GM12878 (cell line): ENCODE data around the gene PDE1C. TPM values are rescaled to one million over a fixed set of nuclear protein-coding genes. Genes with fewer than 3 reads are reported as not detected.

Experiments used
- ATAC-seq: fragments of 200-7000 bp; cut with Tn5 transposase; 3 replicates; pipeline ENCODE4 v1.9.1; 2020; ENCODE audit warnings: mild to moderate bottlenecking, moderate library complexity
- BruUV-seq: library from RNA; stranded (reverse); fragments of 400-500 nt; replicated peaks from 2 replicates; lab custom pipeline; 2021; lab: Mats Ljungman, UMichigan
- CTCF ChIA-PET: fragments of 300-600 bp; sonication (Branson Sonifier 250); formaldehyde crosslinking; extraction: SDS; loops from one replicate; lab custom pipeline; 2021; ENCODE audit warnings: inconsistent platforms; lab: Yijun Ruan, JAX
- POLR2A ChIA-PET: fragments of 350-600 bp; formaldehyde crosslinking; extraction: SDS; loops from one replicate; lab custom pipeline; 2021; ENCODE audit warnings: inconsistent platforms; lab: Charles Lee
- RAD21 ChIA-PET: fragments of 300-600 bp; sonication (Branson Sonifier 250); formaldehyde crosslinking; loops from one replicate; lab custom pipeline; 2023; ENCODE audit warnings: antibody characterized with exemption; ENCODE audit not compliant: unreplicated experiment; lab: Charles Lee
- SMC1A ChIA-PET: fragments of 300-600 bp; sonication (Branson Sonifier 250); formaldehyde crosslinking; loops from one replicate; lab custom pipeline; 2023; ENCODE audit not compliant: unreplicated experiment, uncharacterized antibody; lab: Charles Lee
- DNase-seq: peaks from one replicate; pipeline ENCODE4 v3.0.0-alpha.2; 2011; ENCODE audit warnings: low read depth, low spot score
- FAIRE-seq: peaks from 3 replicates; lab custom pipeline; 2011; peaks lifted over from hg19 to GRCh38; lab: Jason Lieb, UNC
- H2AFZ ChIP-seq: 2 replicates; pipeline ENCODE4 v1.6.0; 2011; ENCODE audit warnings: low read depth, low read length, control low read depth; ENCODE audit not compliant: control insufficient read depth
- H3K27ac ChIP-seq: 2 replicates; pipeline ENCODE4 v1.5.1; 2011; ENCODE audit warnings: control low read depth; ENCODE audit not compliant: control insufficient read depth, insufficient read depth
- H3K27me3 ChIP-seq, 2 experiments: replicated peaks in 1 of 2; 2 replicates each; pipeline versions ENCODE4 v1.6.0 to v1.6.1; 2011; ENCODE audit warnings: low read length in 1 of 2; ENCODE audit not compliant: control insufficient read depth in 2 of 2, insufficient read depth in 2 of 2
- H3K36me3 ChIP-seq, 2 experiments: 2 replicates each; pipeline ENCODE4 v1.5.1; 2011; ENCODE audit warnings: low read length in 1 of 2; ENCODE audit not compliant: control insufficient read depth in 2 of 2, insufficient read depth in 2 of 2
- H3K4me1 ChIP-seq: 2 replicates; pipeline ENCODE4 v1.6.1; 2011; ENCODE audit warnings: mild to moderate bottlenecking, low read length, moderate library complexity, mixed read lengths; ENCODE audit not compliant: control insufficient read depth, insufficient read depth
- H3K4me2 ChIP-seq: 2 replicates; pipeline ENCODE4 v1.6.0; 2011; ENCODE audit warnings: control low read depth; ENCODE audit not compliant: control insufficient read depth, insufficient read depth
- H3K4me3 ChIP-seq: fragments of 200-600 bp; sonication (generic); 2 replicates; pipeline ENCODE4 v1.5.1; 2016
- H3K79me2 ChIP-seq: 2 replicates; pipeline ENCODE4 v1.6.0; 2011; ENCODE audit warnings: low read length; ENCODE audit not compliant: control insufficient read depth, insufficient read depth
- H3K9ac ChIP-seq: 2 replicates; pipeline ENCODE4 v1.8.0; 2011; ENCODE audit warnings: low read length, control low read depth, mixed read lengths; ENCODE audit not compliant: control insufficient read depth, insufficient read depth
- H3K9me3 ChIP-seq: replicated peaks from 3 replicates; pipeline ENCODE4 v1.5.1; 2011; ENCODE audit warnings: mild to moderate bottlenecking, low read length; ENCODE audit not compliant: control insufficient read depth, insufficient read depth
- H4K20me1 ChIP-seq: 2 replicates; pipeline ENCODE4 v1.6.0; 2011; ENCODE audit not compliant: control insufficient read depth, insufficient read depth
- KDM1A ChIP-seq: fragments of 200-600 bp; sonication (generic); IDR thresholded peaks from 2 replicates; pipeline ENCODE4 v1.6.1; 2016; ENCODE audit warnings: borderline replicate concordance
- NFYB ChIP-seq: IDR thresholded peaks from 2 replicates; pipeline ENCODE4 v1.6.1; 2011; ENCODE audit warnings: low read depth, mild to moderate bottlenecking, low read length, improper control_type of control experiment, moderate library complexity; ENCODE audit not compliant: insufficient read depth
- SPI1 ChIP-seq: IDR thresholded peaks from 2 replicates; pipeline ENCODE4 v1.6.1; 2011; ENCODE audit warnings: low read depth, mild to moderate bottlenecking, low read length, moderate library complexity, borderline replicate concordance; ENCODE audit not compliant: insufficient read depth
- WGBS: methylation state at CpG from one replicate; pipeline ENCODE4 v1.1.6; 2016; ENCODE audit warnings: low lambda C conversion rate; ENCODE audit not compliant: insufficient replicate concordance, insufficient coverage; ENCODE audit errors: missing lambda C conversion rate; 5-methylcytosine and 5-hydroxymethylcytosine counted together
- in situ Hi-C: fragments of 300-500 bp; cut with MboI; formaldehyde crosslinking; loops from 9 replicates; pipeline ENCODE4 v1.14.3; 2018; ENCODE audit warnings: mixed read lengths
- intact Hi-C: fragments of 100-400 bp; cut with micrococcal nuclease; formaldehyde crosslinking; loops from one replicate; pipeline ENCODE4 v1.14.2; 2022; ENCODE audit not compliant: unreplicated experiment
- polyA plus RNA-seq, 11 experiments: library from polyadenylated mRNA; depleted of rRNA in 4 of 11; unstranded in 6 of 11; stranded (reverse) in 5 of 11; fragments of >200 nt; fragmentation: Nextera tagmentation in 4 of 11; fragmentation: Illumina TruSeq in 1 of 11; extraction: Ambion mirVana in 4 of 11; extraction: Trizol in 1 of 11; gene quantifications; 1 replicate in 1 of 11; 2 replicates in 10 of 11; pipeline versions ENCODE4 v1.2.1 to v1.2.3, GENCODE V29; 2011 to 2016; ENCODE audit warnings: inconsistent platforms in 2 of 11, missing spikeins in 2 of 11, low read depth in 1 of 11
- total RNA-seq, 4 experiments: library from RNA; depleted of rRNA in 3 of 4; stranded (reverse); fragments of >200 nt in 3 of 4; fragmentation: Illumina TruSeq in 1 of 4; extraction: Trizol in 1 of 4; gene quantifications; 2 replicates each; pipeline versions ENCODE4 v1.2.1 to v1.2.3, GENCODE V29; 2013 to 2021

The PDE1C gene
- total and polyA plus RNA-seq, 10 of the 15 experiments (the other 5 are each of a cell fraction or from before 2014, with no cell fraction given), result 0.29 to 2.3 (median 0.70) TPM

DNA sequence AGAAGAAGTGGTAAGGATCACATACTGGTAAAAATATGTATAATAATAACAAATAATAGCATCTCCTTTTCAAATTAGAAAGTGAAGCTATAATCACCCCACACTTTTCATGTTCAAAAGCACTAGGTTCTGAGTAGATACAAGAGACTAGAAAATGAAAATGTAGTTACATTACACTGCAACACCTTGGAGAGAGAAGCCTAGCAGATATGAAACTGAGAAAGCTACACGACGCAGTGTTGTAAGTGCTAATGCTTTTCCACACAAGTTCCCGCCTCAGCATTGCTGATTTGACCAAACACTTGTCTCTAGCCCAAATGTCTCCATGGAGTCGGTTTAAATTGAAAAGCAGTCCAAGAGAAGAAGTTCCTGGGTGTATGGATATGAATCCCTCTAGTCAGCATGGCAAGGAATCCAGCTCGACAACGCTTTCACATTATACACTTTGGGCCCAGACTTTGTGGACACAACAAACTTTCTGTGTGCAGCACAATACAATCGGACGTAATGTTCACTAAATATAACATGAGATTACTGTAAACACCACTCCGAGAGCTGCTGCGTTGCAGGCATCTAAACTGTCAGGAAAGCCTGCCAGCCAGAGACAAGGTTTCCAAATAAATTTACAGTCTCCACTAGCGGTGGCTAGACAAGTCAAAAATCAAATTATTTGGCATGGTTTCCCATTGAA lies 1.7 kb downstream of the PDE1C start:
- intact Hi-C loops, result no loop called here
- Histone ChIP-seq H3K4me2 (no peak overlapping the region), H3K79me2 (no peaks in the 10 kb centered on the region), H3K9me3 (no peaks in the 10 kb centered on the region)
- CTCF ChIA-PET, result interaction anchor here (1.0 to 1.8 kb wide), 3 partner anchors 8 to 17 kb away, joined by 3 to 6 read pairs (median 3); no protein-coding TSS in a partner anchor
- TF ChIP-seq NFYB, result no peak
- TF ChIP-seq, all 136 proteins: peak for 0
- Histone ChIP-seq H3K4me1 (no peaks in the 10 kb centered on the region), H3K27ac (no peak overlapping the region), H2AFZ (no peak overlapping the region), H3K9ac (no peak overlapping the region), H4K20me1 (no peaks in the 10 kb centered on the region), H3K27me3 (peaks cover 3 to 4% of the 10 kb centered on the region in 2 experiments; a peak in 2 of 4 replicates), H3K36me3 (no peaks in the 10 kb centered on the region), H3K4me3 (no peak overlapping the region)
- 34% methylated on average over 11 of the region's 11 CpGs for WGBS
- in situ Hi-C loops, result no loop called here
- FAIRE-seq, result no peak
- DNase-seq, result no peak
- SMC1A ChIA-PET, result interaction anchor here (0.7 to 11.5 kb wide), 4 partner anchors 11 to 175 kb away, joined by 3 to 69 read pairs (median 4); no protein-coding TSS in a partner anchor
- POLR2A ChIA-PET, result no interaction called here
- no TSS peak for BruUV-seq
- RAD21 ChIA-PET, result interaction anchor here (0.8 to 1.5 kb wide), 2 partner anchors 9 to 287 kb away, joined by 3 to 4 read pairs; no protein-coding TSS in a partner anchor
- peak; percentile 67 for ATAC-seq

DNA sequence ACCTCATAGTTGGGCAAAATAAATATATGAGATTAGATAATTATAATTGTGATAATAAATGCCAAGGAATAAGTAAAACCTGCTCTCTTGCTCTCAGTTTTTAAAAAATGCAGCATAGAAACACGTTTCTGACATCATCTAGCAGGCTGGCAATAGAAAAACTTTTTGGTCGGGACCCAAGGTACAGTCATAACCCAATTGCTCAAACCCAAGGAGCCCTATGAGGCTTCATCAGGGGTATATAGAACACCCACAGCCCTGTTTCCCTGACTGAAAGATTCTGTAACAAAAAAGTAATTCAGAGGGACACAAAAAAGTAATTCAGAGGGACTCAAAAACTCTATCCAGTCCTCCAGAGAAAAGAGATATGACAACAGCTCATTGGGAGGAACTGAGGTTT lies 3.8 kb downstream of the PDE1C start:
- H3K4me3 ChIP-seq, result no peak overlapping the region
- H2AFZ ChIP-seq, result no peak overlapping the region
- no peak for FAIRE-seq
- H3K79me2 ChIP-seq, result no peaks in the 10 kb centered on the region
- H3K4me2 ChIP-seq, result no peak overlapping the region
- in situ Hi-C loops, result no loop called here
- CTCF ChIA-PET, result interaction anchor here (1.3 kb wide), 1 partner anchor 323 kb away, joined by 4 read pairs; no protein-coding TSS in a partner anchor
- TF ChIP-seq SPI1 (no peak), KDM1A (no peak)
- RAD21 ChIA-PET, result no interaction called here
- H4K20me1 ChIP-seq, result no peaks in the 10 kb centered on the region
- no peak overlapping the region for H3K27ac ChIP-seq
- no peak for ATAC-seq
- 5% methylated on average over 2 of the region's 2 CpGs for WGBS
- no peaks in the 10 kb centered on the region for H3K4me1 ChIP-seq
- DNase-seq, result no peak
- POLR2A ChIA-PET, result no interaction called here
- H3K9me3 ChIP-seq, result no peaks in the 10 kb centered on the region; the same call in 2 of the 3 replicates
- H3K9ac ChIP-seq, result no peak overlapping the region
- peaks cover 3 to 4% of the 10 kb centered on the region in 2 experiments; a peak in 2 of 4 replicates for H3K27me3 ChIP-seq
- SMC1A ChIA-PET, result interaction anchor here (11.5 kb wide), 1 partner anchor 17 kb away, joined by 69 read pairs; no protein-coding TSS in a partner anchor
- BruUV-seq, result no TSS peak
- intact Hi-C loops, result no loop called here
- no peaks in the 10 kb centered on the region for H3K36me3 ChIP-seq
